ENCODE measurements around the gene FRMD4A. TPM values are rescaled to one million over a fixed set of nuclear protein-coding genes. Genes with fewer than 3 reads are reported as not detected.

The FRMD4A gene
- total RNA-seq, 6 donors from 2014 or later = 22.3 to 114 (median 52.3) TPM

DNA sequence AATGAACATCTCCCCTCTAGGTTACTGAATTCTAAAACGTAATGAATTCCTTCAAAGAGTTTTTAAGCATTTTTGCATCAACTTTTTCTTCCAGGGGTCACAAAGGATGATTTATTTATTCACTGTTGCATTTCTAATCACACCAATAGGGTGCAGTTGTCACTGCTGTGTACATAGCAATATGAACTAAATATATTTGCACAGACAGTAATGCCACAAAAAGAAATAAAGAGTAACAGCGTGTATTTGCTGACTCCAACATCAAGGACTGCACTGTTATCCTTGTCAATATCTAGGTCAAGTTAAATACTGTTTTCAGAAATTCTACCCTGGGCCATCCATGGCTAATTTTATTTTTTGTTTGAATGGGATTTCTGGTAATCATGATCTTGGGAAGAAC is 138.0 kb downstream of the FRMD4A start:
- no peaks in the 10 kb centered on the region for H3K9me3 ChIP-seq
- H3K4me1 ChIP-seq = no peaks in the 10 kb centered on the region
- no peak for ATAC-seq (ENCODE audit: low FRiP score in 2 of 2)
- H3K36me3 ChIP-seq = no peaks in the 10 kb centered on the region
- no peak for TF ChIP-seq EP300 (IDR thresholded peaks at IDR 0.05)
- TF ChIP-seq, protein P1, sequence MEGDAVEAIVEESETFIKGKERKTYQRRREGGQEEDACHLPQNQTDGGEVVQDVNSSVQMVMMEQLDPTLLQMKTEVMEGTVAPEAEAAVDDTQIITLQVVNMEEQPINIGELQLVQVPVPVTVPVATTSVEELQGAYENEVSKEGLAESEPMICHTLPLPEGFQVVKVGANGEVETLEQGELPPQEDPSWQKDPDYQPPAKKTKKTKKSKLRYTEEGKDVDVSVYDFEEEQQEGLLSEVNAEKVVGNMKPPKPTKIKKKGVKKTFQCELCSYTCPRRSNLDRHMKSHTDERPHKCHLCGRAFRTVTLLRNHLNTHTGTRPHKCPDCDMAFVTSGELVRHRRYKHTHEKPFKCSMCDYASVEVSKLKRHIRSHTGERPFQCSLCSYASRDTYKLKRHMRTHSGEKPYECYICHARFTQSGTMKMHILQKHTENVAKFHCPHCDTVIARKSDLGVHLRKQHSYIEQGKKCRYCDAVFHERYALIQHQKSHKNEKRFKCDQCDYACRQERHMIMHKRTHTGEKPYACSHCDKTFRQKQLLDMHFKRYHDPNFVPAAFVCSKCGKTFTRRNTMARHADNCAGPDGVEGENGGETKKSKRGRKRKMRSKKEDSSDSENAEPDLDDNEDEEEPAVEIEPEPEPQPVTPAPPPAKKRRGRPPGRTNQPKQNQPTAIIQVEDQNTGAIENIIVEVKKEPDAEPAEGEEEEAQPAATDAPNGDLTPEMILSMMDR (IDR thresholded peaks at IDR 0.05) = no peak
- no peak for TF ChIP-seq POLR2A (IDR thresholded peaks at IDR 0.05)
- no peak for TF ChIP-seq POLR2AphosphoS5 (IDR thresholded peaks at IDR 0.05)
- H3K4me3 ChIP-seq = no peak overlapping the region
- H3K27ac ChIP-seq = no peak overlapping the region
- no peak for DNase-seq
- 73 to 83% methylated on average over 2 of the region's 2 CpGs for WGBS, 2 donors
- H3K27me3 ChIP-seq = no peaks in the 10 kb centered on the region

DNA sequence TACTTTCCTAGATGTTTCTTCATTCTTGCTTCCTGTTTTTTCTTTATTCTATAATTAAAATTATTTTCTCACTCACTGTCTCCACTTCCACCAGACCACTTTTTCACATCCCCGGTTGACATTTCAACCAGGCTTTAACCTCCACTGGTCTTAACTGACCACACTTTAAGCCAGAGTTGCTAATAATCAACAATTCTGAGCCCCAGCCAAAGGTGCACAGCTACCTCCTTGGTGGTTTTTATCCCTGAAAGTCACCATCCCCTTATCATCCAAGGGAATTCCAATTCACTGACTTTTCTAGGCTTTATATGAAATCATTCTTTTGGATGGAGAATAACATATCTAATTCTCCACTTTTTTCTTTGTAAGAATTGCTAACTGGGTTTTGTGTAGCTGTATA is 138.9 kb downstream of the FRMD4A start:
- no peaks in the 10 kb centered on the region for H3K36me3 ChIP-seq
- no peaks in the 10 kb centered on the region for H3K4me1 ChIP-seq
- no peak overlapping the region for H3K27ac ChIP-seq
- no peak overlapping the region for H3K4me3 ChIP-seq
- TF ChIP-seq POLR2AphosphoS5 (IDR thresholded peaks at IDR 0.05) (no peak), EP300 (IDR thresholded peaks at IDR 0.05) (no peak), POLR2A (IDR thresholded peaks at IDR 0.05) (no peak)
- TF ChIP-seq, protein P1 (IDR thresholded peaks at IDR 0.05) = no peak
- no peak for DNase-seq
- H3K9me3 ChIP-seq = no peaks in the 10 kb centered on the region
- no peaks in the 10 kb centered on the region for H3K27me3 ChIP-seq
- WGBS, 2 donors = 65 to 76% methylated on average over 1 of the region's 1 CpG
- ATAC-seq (ENCODE audit: low FRiP score in 2 of 2) = no peak

DNA sequence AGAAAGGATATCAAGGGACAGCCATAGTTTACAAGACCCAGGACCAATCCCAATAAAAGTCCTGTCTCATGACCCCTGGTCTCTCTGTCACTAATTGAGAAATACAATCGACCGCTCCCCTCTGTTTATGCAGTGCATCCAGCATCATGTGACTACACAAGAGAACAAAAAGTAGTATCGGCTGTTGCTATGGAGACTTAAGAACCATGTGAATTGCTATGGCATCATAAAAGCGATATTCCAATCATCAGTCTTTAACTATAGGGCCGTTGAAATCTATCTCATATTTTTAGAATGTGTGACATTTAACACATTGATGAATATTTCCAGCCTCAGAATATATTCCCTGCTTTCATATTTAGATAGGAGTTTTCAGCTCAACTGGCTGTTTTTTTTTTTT is 139.3 kb downstream of the FRMD4A start:
- no peak for DNase-seq
- WGBS, 2 donors = 74 to 79% methylated on average over 5 of the region's 5 CpGs
- TF ChIP-seq POLR2AphosphoS5 (IDR thresholded peaks at IDR 0.05) (no peak), POLR2A (IDR thresholded peaks at IDR 0.05) (no peak), EP300 (IDR thresholded peaks at IDR 0.05) (no peak)
- TF ChIP-seq, protein P1 (IDR thresholded peaks at IDR 0.05) = no peak

DNA sequence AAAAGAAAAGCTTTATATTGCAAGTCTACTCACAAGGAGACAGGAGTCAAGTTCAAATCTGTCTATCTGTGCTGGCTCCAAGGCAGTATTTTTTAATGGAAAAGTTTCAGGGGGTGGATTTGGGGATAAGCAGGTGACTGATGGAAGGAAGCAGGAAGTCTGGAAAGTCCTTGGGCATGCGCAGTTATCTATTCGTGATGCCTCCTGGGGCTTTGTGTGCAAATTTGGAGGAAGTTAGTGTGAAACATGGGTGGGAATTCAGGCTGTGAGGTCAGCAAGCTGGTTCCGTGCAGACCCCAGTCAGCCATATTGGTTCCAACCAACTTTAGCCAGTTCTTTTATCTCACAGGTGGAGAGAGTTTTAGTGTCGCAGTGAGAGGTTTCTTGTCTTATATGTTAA is 140.0 kb downstream of the FRMD4A start:
- no peaks in the 10 kb centered on the region for H3K27me3 ChIP-seq
- DNase-seq = no peak
- WGBS, 2 donors = 73 to 74% methylated on average over 4 of the region's 4 CpGs

More for the DNA sequence above, 139.3 kb downstream of the FRMD4A start:
- no peaks in the 10 kb centered on the region for H3K9me3 ChIP-seq
- no peak for ATAC-seq (ENCODE audit: low FRiP score in 2 of 2)
- H3K4me3 ChIP-seq = no peak overlapping the region
- no peaks in the 10 kb centered on the region for H3K36me3 ChIP-seq
- no peaks in the 10 kb centered on the region for H3K4me1 ChIP-seq
- no peaks in the 10 kb centered on the region for H3K27me3 ChIP-seq
- no peak overlapping the region for H3K27ac ChIP-seq

DNA sequence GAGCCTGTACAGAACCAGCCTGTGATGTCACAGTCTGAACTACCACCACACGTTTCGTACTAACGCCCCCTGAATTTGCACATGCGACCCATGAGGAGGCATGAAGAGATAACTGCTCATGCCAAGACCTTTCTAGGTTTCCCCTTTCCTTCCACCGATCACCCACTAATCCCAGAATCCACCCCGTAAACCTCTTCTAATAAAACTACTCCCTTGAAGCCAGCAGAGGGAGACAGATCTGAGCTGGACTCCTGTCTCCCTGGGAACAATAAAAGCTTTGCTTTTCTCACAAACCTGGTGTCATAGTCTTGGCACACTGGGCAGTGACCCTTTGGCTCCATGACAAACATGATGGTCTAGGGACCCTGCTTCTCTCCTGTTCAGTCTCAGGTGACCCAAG is 144.5 kb downstream of the FRMD4A start:
- no peaks in the 10 kb centered on the region for H3K27me3 ChIP-seq
- DNase-seq (no peak), ATAC-seq (ENCODE audit: low FRiP score in 2 of 2) (no peak)
- no peak overlapping the region for H3K27ac ChIP-seq
- H3K36me3 ChIP-seq = no peaks in the 10 kb centered on the region
- H3K4me1 ChIP-seq = peaks cover 5 to 9% (median 8%) of the 10 kb centered on the region in 4 donors
- TF ChIP-seq EP300 (IDR thresholded peaks at IDR 0.05) (no peak), POLR2A (IDR thresholded peaks at IDR 0.05) (no peak), POLR2AphosphoS5 (IDR thresholded peaks at IDR 0.05) (no peak)
- TF ChIP-seq, protein P1 (IDR thresholded peaks at IDR 0.05) = no peak
- WGBS, 2 donors = 88 to 93% methylated on average over 6 of the region's 6 CpGs
- no peaks in the 10 kb centered on the region for H3K9me3 ChIP-seq
- no peak overlapping the region for H3K4me3 ChIP-seq

More for the DNA sequence above, 140.0 kb downstream of the FRMD4A start:
- Histone ChIP-seq H3K27ac (no peak overlapping the region), H3K36me3 (no peaks in the 10 kb centered on the region), H3K9me3 (no peaks in the 10 kb centered on the region), H3K4me3 (no peak overlapping the region), H3K4me1 (no peaks in the 10 kb centered on the region)
- ATAC-seq (ENCODE audit: low FRiP score in 2 of 2) = no peak
- no peak for TF ChIP-seq EP300 (IDR thresholded peaks at IDR 0.05)

Data from upper lobe of left lung (tissue), 6 donors.